ENCODE measurements around the gene MRPL52. TPM values are rescaled to one million over a fixed set of nuclear protein-coding genes. Genes with fewer than 3 reads are reported as not detected.
A peak's percentile ranks its signal among the peaks of the same experiment; 100 is the strongest.
"Not testable (repeated sequence)": the region's sequence is repeated elsewhere in the genome, so short reads cannot be mapped to it uniquely, and the experiment has no call there.

Gene MRPL52
- total and polyA plus RNA-seq, 7 experiments from 2014 or later = 32.9 to 189 (median 58.5) TPM

DNA sequence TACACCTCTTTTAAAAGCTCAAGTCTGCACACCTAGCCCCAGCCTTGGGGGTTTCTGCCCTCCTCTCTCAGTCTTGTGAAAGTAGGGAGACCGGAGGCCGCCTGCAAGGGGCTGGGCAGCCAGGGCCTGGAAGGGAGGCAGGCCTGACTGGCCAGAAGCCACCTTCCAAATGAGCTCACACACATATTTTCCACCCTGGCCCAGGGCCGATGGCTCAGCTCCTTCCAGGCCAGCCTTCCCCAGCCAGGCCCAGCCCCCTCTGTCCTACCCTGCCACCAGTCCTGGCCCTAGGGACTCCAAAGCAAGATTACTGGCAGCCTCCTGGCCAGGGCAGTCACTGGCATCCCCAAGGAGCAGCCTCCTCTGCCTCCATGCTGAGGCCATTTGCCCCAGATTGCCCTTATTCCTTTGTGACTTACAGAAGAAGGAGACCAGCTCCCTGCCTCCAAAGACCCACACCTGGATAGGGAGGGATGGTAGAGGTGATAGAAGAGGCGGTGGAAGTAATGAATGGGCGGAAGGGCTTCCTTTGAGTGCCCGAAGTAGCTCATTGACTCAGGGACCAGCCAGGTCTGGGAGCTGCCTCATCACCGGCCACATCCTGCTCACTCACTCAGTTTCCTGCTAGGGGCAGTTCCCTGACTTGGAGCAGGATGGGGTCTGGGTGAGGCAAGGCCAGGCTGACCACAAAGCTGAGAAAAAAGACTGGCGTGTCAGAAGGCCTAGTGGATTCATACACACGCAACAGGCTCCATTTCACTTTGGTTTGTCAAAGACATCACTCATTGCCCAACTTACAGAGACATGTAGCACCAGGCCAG lies 21.5 kb downstream of the MRPL52 start:
- Histone ChIP-seq H3K27ac (ENCODE audit: low read depth, low read length) (no peak overlapping the region), H3K27me3 (ENCODE audit: control insufficient read depth in 2 of 2, insufficient read depth in 2 of 2, low read length in 2 of 2) (no peaks in the 10 kb centered on the region), H3K9me3 (ENCODE audit: control insufficient read depth in 2 of 3, low read length in 3 of 3) (no peaks in the 10 kb centered on the region), H3K4me1 (ENCODE audit: control insufficient read depth in 2 of 2, insufficient read depth in 2 of 2, low read length in 2 of 2) (no peaks in the 10 kb centered on the region), H3K36me3 (ENCODE audit: control insufficient read depth in 2 of 3, insufficient read depth in 3 of 3, low read length in 3 of 3) (no peaks in the 10 kb centered on the region), H3K4me3 (ENCODE audit: low read length) (no peak overlapping the region)
- peaks cover 0 to 13% (median 10%) of the 10 kb centered on the region in 5 donors for H3K27me3 Mint-ChIP-seq
- POLR2A ChIA-PET = interaction anchor here (0.5 to 1.3 kb wide), 3 partner anchors 18 to 62 kb away, joined by 3 to 5 read pairs (median 3); no protein-coding TSS in a partner anchor
- intact Hi-C loops (cut with micrococcal nuclease) = loop anchor here (5.0 to 10.0 kb wide), 3 partner anchors 264 to 986 kb away; partner anchors contain the start of gene DAD1 (in 1 of the 2)
- peak overlapping the region in 2 of 9 donors; percentile 51 to 72 for H3K27ac Mint-ChIP-seq
- CTCF ChIA-PET = interaction anchor here (0.5 to 10.8 kb wide), 12 partner anchors 9 to 292 kb away, joined by 3 to 143 read pairs (median 5); partner anchors contain the start of gene MMP14
- H3K9me3 Mint-ChIP-seq = no peaks in the 10 kb centered on the region
- no peak for DNase-seq
- peaks cover 0 to under 1% (median 0%) of the 10 kb centered on the region in 5 donors for H3K36me3 Mint-ChIP-seq
- peaks cover 5 to 25% (median 7%) of the 10 kb centered on the region in 7 donors for H3K4me1 Mint-ChIP-seq
- H3K4me3 Mint-ChIP-seq = no peak overlapping the region
- ATAC-seq = peak; percentile 22

DNA sequence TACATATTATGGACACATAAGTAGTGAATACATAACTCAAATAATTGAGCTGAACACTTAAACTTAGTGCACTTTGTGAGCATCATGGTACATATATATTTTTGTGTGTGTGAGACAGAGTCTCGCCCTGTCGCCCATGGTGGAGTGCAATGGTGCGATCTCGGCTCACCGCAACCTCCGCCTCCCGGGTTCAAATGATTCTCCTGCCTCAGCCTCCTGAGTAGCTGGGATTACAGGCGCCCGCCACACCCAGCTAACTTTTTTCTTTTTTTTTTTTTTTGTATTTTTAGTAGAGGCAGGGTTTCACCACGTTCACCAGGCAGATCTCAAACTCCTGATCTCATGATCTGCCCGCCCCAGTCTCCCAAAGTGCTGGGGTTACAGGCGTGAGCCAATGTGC lies 22.5 kb downstream of the MRPL52 start:
- H3K27ac Mint-ChIP-seq; H3K4me3 ChIP-seq (ENCODE audit: low read length); H3K9me3 ChIP-seq (ENCODE audit: control insufficient read depth in 2 of 3, low read length in 3 of 3); H3K36me3 ChIP-seq (ENCODE audit: control insufficient read depth in 2 of 3, insufficient read depth in 3 of 3, low read length in 3 of 3); H3K27me3 ChIP-seq (ENCODE audit: control insufficient read depth in 2 of 2, insufficient read depth in 2 of 2, low read length in 2 of 2); DNase-seq; H3K4me3 Mint-ChIP-seq; H3K9me3 Mint-ChIP-seq; H3K36me3 Mint-ChIP-seq; H3K4me1 ChIP-seq (ENCODE audit: control insufficient read depth in 2 of 2, insufficient read depth in 2 of 2, low read length in 2 of 2); ATAC-seq; H3K27ac ChIP-seq (ENCODE audit: low read depth, low read length): not testable (repeated sequence)
- peaks cover 0 to 12% (median 9%) of the 10 kb centered on the region in 5 donors for H3K27me3 Mint-ChIP-seq
- intact Hi-C loops (cut with micrococcal nuclease) = loop anchor here (2.0 to 10.0 kb wide), 5 partner anchors 19 to 987 kb away; partner anchors contain the start of genes LRP10 (in 2 of the 2) and DAD1 (in 1 of the 2)
- CTCF ChIA-PET = interaction anchor here (0.7 to 10.8 kb wide), 22 partner anchors 11 to 295 kb away, joined by 3 to 143 read pairs (median 6); partner anchors contain the start of genes MMP14, MRPL52 and REM2
- POLR2A ChIA-PET = interaction anchor here (0.6 to 1.7 kb wide), 2 partner anchors 29 to 275 kb away, joined by 4 to 6 read pairs; no protein-coding TSS in a partner anchor
- peaks cover 5 to 27% (median 12%) of the 10 kb centered on the region in 7 donors for H3K4me1 Mint-ChIP-seq

- H3K4me1 Mint-ChIP-seq = peaks cover 5 to 27% (median 15%) of the 10 kb centered on the region in 7 donors
- Histone ChIP-seq H3K9me3 (ENCODE audit: control insufficient read depth in 2 of 3, low read length in 3 of 3) (no peaks in the 10 kb centered on the region), H3K4me3 (ENCODE audit: low read length) (no peak overlapping the region), H3K4me1 (ENCODE audit: control insufficient read depth in 2 of 2, insufficient read depth in 2 of 2, low read length in 2 of 2) (no peaks in the 10 kb centered on the region), H3K27ac (ENCODE audit: low read depth, low read length) (no peak overlapping the region), H3K36me3 (ENCODE audit: control insufficient read depth in 2 of 3, insufficient read depth in 3 of 3, low read length in 3 of 3) (no peaks in the 10 kb centered on the region), H3K27me3 (ENCODE audit: control insufficient read depth in 2 of 2, insufficient read depth in 2 of 2, low read length in 2 of 2) (no peaks in the 10 kb centered on the region)
- ChIA-PET POLR2A (interaction anchor here (1.7 kb wide), 1 partner anchor 29 kb away, joined by 6 read pairs; no protein-coding TSS in a partner anchor), CTCF (interaction anchor here (0.7 to 10.8 kb wide), 22 partner anchors 10 to 296 kb away, joined by 3 to 143 read pairs (median 4); partner anchors contain the start of genes MRPL52 and REM2)
- peaks cover 0 to 15% (median 9%) of the 10 kb centered on the region in 5 donors for H3K27me3 Mint-ChIP-seq
- DNase-seq (no peak), ATAC-seq (no peak)
- intact Hi-C loops (cut with micrococcal nuclease) = loop anchor here (2.0 to 10.0 kb wide), 5 partner anchors 18 to 988 kb away; partner anchors contain the start of genes LRP10 (in 2 of the 2) and DAD1 (in 1 of the 2)
- peaks cover 0 to 2% (median 0%) of the 10 kb centered on the region in 11 donors for H3K9me3 Mint-ChIP-seq
- peak overlapping the region in 2 of 10 donors; percentile 83 to 88 for H3K4me3 Mint-ChIP-seq
- H3K36me3 Mint-ChIP-seq = peaks cover 0 to 2% (median 0%) of the 10 kb centered on the region in 5 donors
- peak overlapping the region in 5 of 9 donors; percentile 9 to 85 (median 80) for H3K27ac Mint-ChIP-seq
Measured at GRCh38 chr14:22852599-22852939, 22.9 kb downstream of the MRPL52 start.

DNA sequence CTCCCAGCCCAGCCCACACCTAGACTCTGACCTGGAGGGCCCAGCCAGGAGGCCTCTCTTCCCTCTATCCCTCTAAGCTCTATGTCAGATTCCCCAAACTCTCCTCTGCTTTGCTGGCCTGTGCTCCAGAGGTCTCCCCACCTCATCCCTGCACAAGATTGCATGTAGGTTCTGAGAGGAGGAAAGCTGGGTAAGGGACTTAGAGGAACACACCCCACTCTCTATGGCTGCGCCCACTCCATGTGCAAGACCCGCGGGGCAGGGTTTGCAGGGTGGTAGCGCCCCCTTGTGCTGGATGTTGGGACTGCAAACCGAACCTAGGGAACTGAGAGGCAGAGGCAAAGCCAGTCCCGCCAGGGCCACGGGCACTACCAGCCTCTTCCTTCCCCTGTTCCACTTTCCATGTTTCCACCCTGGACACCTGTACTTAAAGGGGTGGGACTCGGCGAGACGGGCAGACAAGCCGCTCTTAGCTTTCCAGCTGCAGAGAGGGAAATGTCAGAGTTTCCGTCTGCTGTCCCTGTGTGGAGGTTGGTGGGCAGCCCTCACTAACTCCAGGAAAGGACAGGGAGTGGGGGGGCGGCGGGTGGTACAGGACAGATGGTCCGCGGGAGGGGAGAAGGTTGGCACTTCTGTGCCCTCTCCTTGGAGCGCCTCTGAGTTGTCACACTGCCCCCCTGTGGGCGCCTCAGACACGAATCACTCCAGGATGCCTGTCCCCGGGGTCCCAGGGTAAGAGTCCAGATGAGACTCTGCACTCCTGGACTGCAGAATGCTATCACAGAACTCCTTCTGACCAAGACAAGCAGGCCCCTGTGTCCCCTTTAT lies 23.5 kb downstream of the MRPL52 start:
- H3K4me3 Mint-ChIP-seq = peak overlapping the region; percentile 81 to 89 (median 86)
- peaks cover 8 to 30% (median 21%) of the 10 kb centered on the region in 7 donors for H3K4me1 Mint-ChIP-seq
- H3K36me3 ChIP-seq (ENCODE audit: control insufficient read depth in 2 of 3, insufficient read depth in 3 of 3, low read length in 3 of 3) = no peaks in the 10 kb centered on the region
- ChIA-PET POLR2A (interaction anchor here (1.0 to 1.7 kb wide), 2 partner anchors 30 to 283 kb away, joined by 3 to 6 read pairs; no protein-coding TSS in a partner anchor), CTCF (interaction anchor here (0.6 to 10.8 kb wide), 30 partner anchors 10 to 934 kb away, joined by 3 to 143 read pairs (median 4); partner anchors contain the start of genes HAUS4, MRPL52 and REM2)
- peaks cover 3% of the 10 kb centered on the region in 2 donors for H3K4me1 ChIP-seq (ENCODE audit: control insufficient read depth in 2 of 2, insufficient read depth in 2 of 2, low read length in 2 of 2)
- ATAC-seq (peak; percentile 96), DNase-seq (peak; percentile 75 to 94 (median 87))
- H3K36me3 Mint-ChIP-seq = peaks cover 0 to 2% (median 0%) of the 10 kb centered on the region in 5 donors
- peak overlapping the region in 7 of 9 donors; percentile 71 to 85 (median 81) for H3K27ac Mint-ChIP-seq
- H3K9me3 ChIP-seq (ENCODE audit: control insufficient read depth in 2 of 3, low read length in 3 of 3) = no peaks in the 10 kb centered on the region
- H3K27me3 ChIP-seq (ENCODE audit: control insufficient read depth in 2 of 2, insufficient read depth in 2 of 2, low read length in 2 of 2) = no peaks in the 10 kb centered on the region
- peak overlapping the region; percentile 74 for H3K4me3 ChIP-seq (ENCODE audit: low read length)
- H3K9me3 Mint-ChIP-seq = peaks cover 0 to 2% (median 0%) of the 10 kb centered on the region in 11 donors
- intact Hi-C loops (cut with micrococcal nuclease) = loop anchor here (1.0 to 10.0 kb wide), 13 partner anchors 16 to 988 kb away; partner anchors contain the start of genes LRP10 (in 2 of the 2), DAD1 (in 1 of the 2) and OXA1L (in 1 of the 2)
- H3K27me3 Mint-ChIP-seq = peaks cover 0 to 19% (median 6%) of the 10 kb centered on the region in 5 donors
- H3K27ac ChIP-seq (ENCODE audit: low read depth, low read length) = peak overlapping the region; percentile 72

GRCh38 chr14:22854296-22854695 lies 24.6 kb downstream of the MRPL52 start:
- Mint-ChIP-seq H3K27me3 (peaks cover 0 to 22% (median 0%) of the 10 kb centered on the region in 5 donors), H3K4me1 (peaks cover 8 to 39% (median 30%) of the 10 kb centered on the region in 7 donors)
- not testable (repeated sequence) for H3K4me3 Mint-ChIP-seq; ATAC-seq; H3K27me3 ChIP-seq (ENCODE audit: control insufficient read depth in 2 of 2, insufficient read depth in 2 of 2, low read length in 2 of 2); H3K36me3 ChIP-seq (ENCODE audit: control insufficient read depth in 2 of 3, insufficient read depth in 3 of 3, low read length in 3 of 3); DNase-seq; H3K9me3 Mint-ChIP-seq; H3K4me3 ChIP-seq (ENCODE audit: low read length); H3K36me3 Mint-ChIP-seq; H3K9me3 ChIP-seq (ENCODE audit: control insufficient read depth in 2 of 3, low read length in 3 of 3); H3K27ac ChIP-seq (ENCODE audit: low read depth, low read length); H3K27ac Mint-ChIP-seq
- ChIA-PET CTCF (interaction anchor here (0.5 to 10.8 kb wide), 27 partner anchors 12 to 1212 kb away, joined by 3 to 143 read pairs (median 5); partner anchors contain the start of genes HAUS4, LRP10, MRPL52 and OR6J1), POLR2A (interaction anchor here (1.0 to 1.6 kb wide), 5 partner anchors 17 to 284 kb away, joined by 3 to 8 read pairs (median 4); no protein-coding TSS in a partner anchor)
- intact Hi-C loops (cut with micrococcal nuclease) = loop anchor here (5.0 to 10.0 kb wide), 3 partner anchors 267 to 989 kb away; partner anchors contain the start of gene DAD1 (in 1 of the 2)
- H3K4me1 ChIP-seq (ENCODE audit: control insufficient read depth in 2 of 2, insufficient read depth in 2 of 2, low read length in 2 of 2) = peaks cover 13 to 14% of the 10 kb centered on the region in 2 donors
